ENCODE data around the gene DIDO1. TPM values are rescaled to one million over a fixed set of nuclear protein-coding genes. Genes with fewer than 3 reads are reported as not detected.

The DIDO1 gene
- total and polyA plus RNA-seq, 2 of the 13 experiments (the other 11 are each of a cell fraction or from before 2014, with no cell fraction given) = 75.0 to 75.1 TPM

DNA sequence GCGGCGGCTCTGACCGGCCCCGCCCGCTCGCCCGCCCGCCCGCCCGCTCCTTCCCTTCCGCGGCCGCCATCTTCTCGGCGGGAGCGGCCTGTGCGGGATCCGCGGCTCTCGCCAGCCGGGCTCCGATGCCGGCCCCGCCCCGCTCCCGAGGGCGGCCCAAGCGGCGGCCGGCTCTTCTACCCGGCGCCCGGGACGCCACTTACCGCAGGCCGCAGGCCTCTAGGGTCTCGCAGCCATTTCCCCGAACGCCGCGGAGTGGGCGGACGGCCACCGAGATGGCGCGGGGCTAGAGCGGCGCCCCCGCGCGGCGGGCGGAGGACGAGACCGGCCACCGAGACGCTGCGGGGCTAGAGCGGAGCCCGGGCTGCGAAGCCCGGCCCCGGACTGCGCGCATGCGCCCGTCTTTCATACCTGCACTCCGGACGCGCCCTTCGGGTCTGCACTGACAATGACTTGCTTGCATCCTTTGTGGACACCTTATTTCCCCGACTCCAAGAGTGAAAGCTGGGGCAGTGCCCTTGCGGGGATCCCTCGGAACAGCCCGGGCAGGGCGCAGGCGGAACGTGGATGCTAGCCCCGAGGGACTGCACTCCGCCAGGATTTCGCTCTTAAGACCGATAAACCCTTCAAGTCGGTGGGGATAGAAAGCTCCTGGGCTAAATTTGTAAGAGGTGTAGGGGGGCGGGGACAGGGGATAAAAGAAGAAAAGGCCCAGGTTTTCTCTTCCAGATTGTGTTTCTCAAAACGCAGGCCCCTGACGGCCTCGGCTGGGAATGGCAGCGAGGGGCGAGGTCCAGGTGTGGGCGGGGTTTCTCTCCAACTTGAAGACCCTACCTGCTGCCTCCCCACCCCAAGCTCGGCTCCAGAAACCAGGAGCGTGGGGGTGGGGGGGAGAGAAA is at the start of gene DIDO1 (continued):
- TF ChIP-seq, protein P1, sequence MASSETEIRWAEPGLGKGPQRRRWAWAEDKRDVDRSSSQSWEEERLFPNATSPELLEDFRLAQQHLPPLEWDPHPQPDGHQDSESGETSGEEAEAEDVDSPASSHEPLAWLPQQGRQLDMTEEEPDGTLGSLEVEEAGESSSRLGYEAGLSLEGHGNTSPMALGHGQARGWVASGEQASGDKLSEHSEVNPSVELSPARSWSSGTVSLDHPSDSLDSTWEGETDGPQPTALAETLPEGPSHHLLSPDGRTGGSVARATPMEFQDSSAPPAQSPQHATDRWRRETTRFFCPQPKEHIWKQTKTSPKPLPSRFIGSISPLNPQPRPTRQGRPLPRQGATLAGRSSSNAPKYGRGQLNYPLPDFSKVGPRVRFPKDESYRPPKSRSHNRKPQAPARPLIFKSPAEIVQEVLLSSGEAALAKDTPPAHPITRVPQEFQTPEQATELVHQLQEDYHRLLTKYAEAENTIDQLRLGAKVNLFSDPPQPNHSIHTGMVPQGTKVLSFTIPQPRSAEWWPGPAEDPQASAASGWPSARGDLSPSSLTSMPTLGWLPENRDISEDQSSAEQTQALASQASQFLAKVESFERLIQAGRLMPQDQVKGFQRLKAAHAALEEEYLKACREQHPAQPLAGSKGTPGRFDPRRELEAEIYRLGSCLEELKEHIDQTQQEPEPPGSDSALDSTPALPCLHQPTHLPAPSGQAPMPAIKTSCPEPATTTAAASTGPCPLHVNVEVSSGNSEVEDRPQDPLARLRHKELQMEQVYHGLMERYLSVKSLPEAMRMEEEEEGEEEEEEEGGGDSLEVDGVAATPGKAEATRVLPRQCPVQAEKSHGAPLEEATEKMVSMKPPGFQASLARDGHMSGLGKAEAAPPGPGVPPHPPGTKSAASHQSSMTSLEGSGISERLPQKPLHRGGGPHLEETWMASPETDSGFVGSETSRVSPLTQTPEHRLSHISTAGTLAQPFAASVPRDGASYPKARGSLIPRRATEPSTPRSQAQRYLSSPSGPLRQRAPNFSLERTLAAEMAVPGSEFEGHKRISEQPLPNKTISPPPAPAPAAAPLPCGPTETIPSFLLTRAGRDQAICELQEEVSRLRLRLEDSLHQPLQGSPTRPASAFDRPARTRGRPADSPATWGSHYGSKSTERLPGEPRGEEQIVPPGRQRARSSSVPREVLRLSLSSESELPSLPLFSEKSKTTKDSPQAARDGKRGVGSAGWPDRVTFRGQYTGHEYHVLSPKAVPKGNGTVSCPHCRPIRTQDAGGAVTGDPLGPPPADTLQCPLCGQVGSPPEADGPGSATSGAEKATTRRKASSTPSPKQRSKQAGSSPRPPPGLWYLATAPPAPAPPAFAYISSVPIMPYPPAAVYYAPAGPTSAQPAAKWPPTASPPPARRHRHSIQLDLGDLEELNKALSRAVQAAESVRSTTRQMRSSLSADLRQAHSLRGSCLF (CRISPR knock-in tag; IDR thresholded peaks at IDR 0.05; ENCODE audit: borderline replicate concordance) = 0 out of 2 replicates have a peak, but pooled peaks have one; percentile 62
- TF ChIP-seq MEIS2 (CRISPR knock-in tag; IDR thresholded peaks at IDR 0.05) (peak; percentile 93; the same call in 1 of the 2 replicates), ZNF652 (CRISPR knock-in tag; IDR thresholded peaks at IDR 0.05; ENCODE audit: borderline replicate concordance, low read depth) (no peak), ZNF143 (CRISPR knock-in tag; IDR thresholded peaks at IDR 0.05) (no peak; the same call in 1 of the 2 replicates), PCBP1 (IDR thresholded peaks at IDR 0.05; ENCODE audit: borderline replicate concordance, low read depth, low read length) (no peak), ZFP1 (CRISPR knock-in tag; IDR thresholded peaks at IDR 0.05) (peak; percentile 35; the same call in 1 of the 2 replicates), ZNF124 (CRISPR knock-in tag; IDR thresholded peaks at IDR 0.05) (peak; percentile 68; the same call in 1 of the 2 replicates), PHF5A (CRISPR knock-in tag; IDR thresholded peaks at IDR 0.05; ENCODE audit: low read depth, unreplicated experiment) (peak; percentile 82), CBX5 (CRISPR knock-in tag; IDR thresholded peaks at IDR 0.05; ENCODE audit: borderline replicate concordance) (0 out of 2 replicates have a peak, but pooled peaks have one; percentile 25), HCFC1 (IDR thresholded peaks at IDR 0.05; ENCODE audit: low read depth, low read length) (peak; percentile 57; the same call in 1 of the 2 replicates), FIP1L1 (IDR thresholded peaks at IDR 0.05; ENCODE audit: borderline replicate concordance, insufficient read depth, low read depth, low read length) (peak; percentile 72; the same call in 1 of the 2 replicates), NFRKB (IDR thresholded peaks at IDR 0.05) (no peak), ZMAT3 (CRISPR knock-in tag; conservative IDR thresholded peaks at IDR 0.05) (peak; percentile 20; the same call in 1 of the 2 replicates), ZNF747 (CRISPR knock-in tag; IDR thresholded peaks at IDR 0.05; ENCODE audit: borderline replicate concordance) (no peak; the same call in 1 of the 2 replicates)
- TF ChIP-seq, protein P2, sequence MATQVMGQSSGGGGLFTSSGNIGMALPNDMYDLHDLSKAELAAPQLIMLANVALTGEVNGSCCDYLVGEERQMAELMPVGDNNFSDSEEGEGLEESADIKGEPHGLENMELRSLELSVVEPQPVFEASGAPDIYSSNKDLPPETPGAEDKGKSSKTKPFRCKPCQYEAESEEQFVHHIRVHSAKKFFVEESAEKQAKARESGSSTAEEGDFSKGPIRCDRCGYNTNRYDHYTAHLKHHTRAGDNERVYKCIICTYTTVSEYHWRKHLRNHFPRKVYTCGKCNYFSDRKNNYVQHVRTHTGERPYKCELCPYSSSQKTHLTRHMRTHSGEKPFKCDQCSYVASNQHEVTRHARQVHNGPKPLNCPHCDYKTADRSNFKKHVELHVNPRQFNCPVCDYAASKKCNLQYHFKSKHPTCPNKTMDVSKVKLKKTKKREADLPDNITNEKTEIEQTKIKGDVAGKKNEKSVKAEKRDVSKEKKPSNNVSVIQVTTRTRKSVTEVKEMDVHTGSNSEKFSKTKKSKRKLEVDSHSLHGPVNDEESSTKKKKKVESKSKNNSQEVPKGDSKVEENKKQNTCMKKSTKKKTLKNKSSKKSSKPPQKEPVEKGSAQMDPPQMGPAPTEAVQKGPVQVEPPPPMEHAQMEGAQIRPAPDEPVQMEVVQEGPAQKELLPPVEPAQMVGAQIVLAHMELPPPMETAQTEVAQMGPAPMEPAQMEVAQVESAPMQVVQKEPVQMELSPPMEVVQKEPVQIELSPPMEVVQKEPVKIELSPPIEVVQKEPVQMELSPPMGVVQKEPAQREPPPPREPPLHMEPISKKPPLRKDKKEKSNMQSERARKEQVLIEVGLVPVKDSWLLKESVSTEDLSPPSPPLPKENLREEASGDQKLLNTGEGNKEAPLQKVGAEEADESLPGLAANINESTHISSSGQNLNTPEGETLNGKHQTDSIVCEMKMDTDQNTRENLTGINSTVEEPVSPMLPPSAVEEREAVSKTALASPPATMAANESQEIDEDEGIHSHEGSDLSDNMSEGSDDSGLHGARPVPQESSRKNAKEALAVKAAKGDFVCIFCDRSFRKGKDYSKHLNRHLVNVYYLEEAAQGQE (IDR thresholded peaks at IDR 0.05; ENCODE audit: borderline replicate concordance in 1 of 2, low read depth in 1 of 2, low read length in 2 of 2) = peak in 1 of 2 experiments; percentile 68; a peak in 1 of 4 replicates

All from HepG2 (cell line).